Measurements from ENCODE around the gene SIGMAR1.
"Not testable (repeated sequence)": the region's sequence is repeated elsewhere in the genome, so short reads cannot be mapped to it uniquely, and the experiment has no call there.

GRCh38 chr9:34639322-34639721 is 1.7 kb upstream of the SIGMAR1 start:
- not testable (repeated sequence) for TF ChIP-seq TAF1 (IDR thresholded peaks at IDR 0.05; ENCODE audit: low read depth, low read length); ZNF274 (IDR thresholded peaks at IDR 0.05; ENCODE audit: borderline replicate concordance, extremely low read depth, low read length); SP1 (IDR thresholded peaks at IDR 0.05; ENCODE audit: low read depth, low read length); POLR2A (IDR thresholded peaks at IDR 0.05; ENCODE audit: control extremely low read depth in 1 of 2, low read depth in 2 of 2, low read length in 2 of 2); CHD2 (IDR thresholded peaks at IDR 0.05; ENCODE audit: low read length)
- peak in 1 of 3 experiments; percentile 4; a peak in 1 of 4 replicates for TF ChIP-seq CTCF (IDR thresholded peaks at IDR 0.05; ENCODE audit: control extremely low read depth in 1 of 3, insufficient read depth in 1 of 3, low read depth in 1 of 3, low read length in 3 of 3)
